Stimulated activated CD8-positive, alpha-beta memory T cell treated with anti-CD3 and anti-CD28 coated beads, Interleukin-2, amount 100 ng/mL, for 48 hours (primary cell): Measurements from ENCODE around the gene P2RX5.

ENCODE experiments used
- DNase-seq, 2 donors: peaks; one replicate each; pipeline ENCODE4 v3.0.0-alpha.2; 2020; ENCODE audit warnings: low read depth in 2 of 2

The P2RX5 gene

DNA sequence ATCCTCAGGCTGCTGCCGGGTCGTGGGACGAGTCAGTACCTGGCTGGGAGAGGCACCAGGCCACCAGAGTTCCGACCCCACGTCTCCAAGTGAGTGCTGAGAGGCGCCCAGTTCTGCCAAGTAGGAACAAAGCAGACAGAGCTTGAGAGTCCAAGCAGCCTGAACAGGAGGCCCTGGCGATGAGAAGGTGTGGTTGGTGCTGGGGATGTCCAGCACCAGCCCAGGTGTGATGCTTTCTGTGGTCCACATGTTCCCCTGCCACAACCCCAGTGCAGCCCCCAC is 38.4 kb downstream of the P2RX5 start:
- no peak for DNase-seq

DNA sequence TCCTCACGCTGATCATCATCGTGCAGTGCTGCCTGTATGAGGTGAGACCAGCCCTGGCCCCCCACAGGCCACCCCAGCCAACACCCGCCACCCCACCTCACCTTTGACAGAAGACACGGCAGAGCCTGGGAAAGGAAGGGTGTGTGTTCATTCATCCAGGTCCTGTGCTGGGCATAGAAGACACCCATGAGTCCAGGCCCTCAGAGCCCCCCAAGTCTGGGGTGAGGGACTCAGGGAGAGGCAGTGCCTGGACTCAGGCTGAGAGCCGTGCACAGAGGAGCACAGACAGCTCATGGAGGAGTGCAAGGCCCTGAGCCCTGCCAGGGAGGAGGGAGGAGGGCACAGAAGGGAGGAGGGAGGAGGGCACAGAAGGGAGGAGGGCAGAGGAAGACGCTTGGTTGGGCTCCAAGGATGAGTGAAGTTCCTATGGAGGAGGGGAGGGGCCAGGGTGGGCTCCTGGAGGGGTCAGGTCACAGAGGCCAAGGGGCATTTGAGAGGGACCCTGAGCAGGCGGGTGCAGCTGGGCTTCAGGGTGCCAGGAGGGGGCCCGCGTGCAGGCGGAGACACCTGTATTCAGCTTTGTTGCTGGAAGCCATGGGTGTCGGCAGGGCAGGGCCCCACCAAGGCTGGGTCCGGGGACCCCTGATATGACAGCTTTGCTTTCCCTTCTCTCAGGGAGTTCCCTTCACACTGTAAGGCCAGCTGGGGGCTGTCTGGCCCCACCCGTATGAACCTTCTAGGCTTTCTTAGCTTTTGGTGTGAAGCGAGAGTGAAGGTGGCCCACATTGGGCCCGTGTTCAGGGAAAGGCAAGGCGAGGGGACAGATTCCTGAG is 39.0 kb downstream of the P2RX5 start:
- no peak for DNase-seq

DNA sequence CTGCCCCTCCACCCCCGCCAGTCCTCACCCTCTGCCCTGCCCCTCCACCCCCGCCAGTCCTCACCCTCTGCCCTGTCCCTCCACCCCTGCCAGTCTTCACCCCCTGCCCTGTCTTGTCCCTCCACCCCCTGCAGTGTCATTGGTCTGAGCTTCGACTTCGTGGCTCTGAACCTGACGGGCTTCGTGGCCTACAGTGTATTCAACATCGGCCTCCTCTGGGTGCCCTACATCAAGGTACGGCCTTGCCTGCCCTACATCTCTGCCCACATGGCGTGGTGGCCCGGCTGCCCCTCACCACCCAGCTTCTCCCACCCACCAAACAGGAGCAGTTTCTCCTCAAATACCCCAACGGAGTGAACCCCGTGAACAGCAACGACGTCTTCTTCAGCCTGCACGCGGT is 39.6 kb downstream of the P2RX5 start:
- no peak for DNase-seq

DNA sequence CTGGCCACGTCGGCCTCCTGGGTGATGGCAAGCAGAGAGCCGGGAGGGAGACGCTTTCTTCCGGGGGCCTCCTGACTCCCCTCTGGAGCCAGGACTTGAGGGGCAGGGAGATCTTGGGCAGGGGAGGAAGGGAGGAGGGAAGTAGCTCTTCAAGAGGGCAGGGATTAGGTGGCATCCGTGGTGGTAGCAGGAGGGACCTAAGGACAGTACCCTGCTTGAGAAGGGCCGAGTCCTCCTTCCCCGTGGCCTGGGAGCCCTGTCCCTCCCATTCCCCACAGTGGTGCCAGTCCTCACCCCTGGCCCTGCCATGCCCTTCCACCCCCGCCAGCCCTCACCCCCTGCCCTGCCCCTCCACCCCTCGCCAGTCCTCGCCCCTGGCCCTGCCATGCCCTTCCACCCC is 40.2 kb downstream of the P2RX5 start:
- no peak for DNase-seq

DNA sequence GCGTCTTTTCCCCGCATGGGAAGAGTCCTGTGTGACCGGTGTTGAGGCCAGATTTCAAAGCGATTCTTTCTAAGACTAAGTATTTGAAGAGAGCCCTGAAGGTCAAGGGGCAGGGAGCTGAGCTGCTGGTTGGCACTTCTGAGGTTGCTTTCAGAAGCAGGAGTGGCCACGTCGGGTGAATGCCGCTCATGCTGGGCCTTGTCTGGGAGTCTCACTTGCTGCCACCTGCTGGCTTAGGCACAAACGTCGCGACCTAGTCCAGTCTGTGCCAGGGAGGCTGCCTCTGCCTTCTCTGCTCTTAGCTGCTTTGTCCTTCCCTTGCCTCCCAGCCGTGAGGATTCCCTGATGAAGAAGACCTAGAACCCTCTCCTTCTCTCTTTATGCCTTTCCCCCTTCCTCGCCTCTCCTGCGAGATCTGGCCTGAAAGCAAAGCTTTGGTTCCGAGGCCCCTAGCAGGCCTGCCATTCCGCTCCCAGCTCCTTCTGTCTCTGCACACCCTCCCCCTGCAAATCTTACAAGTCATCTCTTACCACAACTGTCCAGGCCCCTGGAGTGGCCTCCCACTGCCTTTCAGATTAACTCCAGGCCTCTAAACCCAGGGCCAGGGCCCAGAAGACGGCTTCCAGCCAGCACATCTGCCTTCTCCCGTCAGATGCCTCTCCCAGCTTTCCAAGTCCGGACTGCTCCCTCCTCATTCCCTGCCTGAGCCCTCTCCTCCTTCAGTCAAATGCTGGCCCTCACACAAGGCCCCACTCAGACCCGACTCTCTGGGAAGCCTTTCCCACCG is 48.0 kb downstream of the P2RX5 start:
- peak in 1 of 2 donors; percentile 32 for DNase-seq

DNA sequence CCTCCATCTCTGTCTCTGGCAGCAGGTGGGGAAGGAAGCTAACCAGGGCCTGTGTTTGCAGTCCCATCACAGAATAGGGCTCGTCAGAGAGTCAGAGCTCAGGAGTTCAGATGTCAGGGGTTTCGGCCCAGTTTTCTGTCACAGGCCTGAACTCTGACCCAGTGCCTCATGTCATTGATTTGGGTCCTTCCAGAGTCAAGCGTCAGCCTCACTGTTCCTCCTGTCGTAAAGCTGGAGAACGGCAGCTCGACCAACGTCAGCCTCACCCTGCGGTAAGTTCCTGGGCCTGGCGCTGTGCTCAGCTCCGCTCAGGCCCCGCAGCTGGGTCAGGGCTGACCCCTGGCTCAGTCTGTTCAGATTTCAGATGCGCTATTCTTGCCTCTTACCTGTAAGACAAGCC is 48.7 kb downstream of the P2RX5 start:
- DNase-seq = no peak

DNA sequence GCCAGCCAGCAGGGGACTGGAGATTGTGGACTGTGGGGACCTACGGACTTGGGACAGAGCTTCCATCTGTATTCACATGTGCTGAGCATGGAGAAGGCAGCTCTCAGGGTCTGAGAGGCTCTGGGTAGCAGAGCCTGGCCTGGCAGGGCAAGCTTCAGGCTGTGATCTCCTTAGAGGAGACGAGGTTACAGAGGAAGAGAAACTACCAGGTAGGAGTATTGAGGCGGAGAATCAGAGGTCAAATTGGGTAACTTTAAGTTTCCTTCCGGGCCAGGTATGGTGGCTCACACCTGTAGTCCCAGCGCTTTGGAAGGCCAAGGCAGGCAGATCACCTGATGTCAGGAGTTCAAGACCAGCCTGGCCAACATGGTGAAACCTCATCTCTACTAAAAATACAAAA is 50.6 kb downstream of the P2RX5 start:
- no peak for DNase-seq

DNA sequence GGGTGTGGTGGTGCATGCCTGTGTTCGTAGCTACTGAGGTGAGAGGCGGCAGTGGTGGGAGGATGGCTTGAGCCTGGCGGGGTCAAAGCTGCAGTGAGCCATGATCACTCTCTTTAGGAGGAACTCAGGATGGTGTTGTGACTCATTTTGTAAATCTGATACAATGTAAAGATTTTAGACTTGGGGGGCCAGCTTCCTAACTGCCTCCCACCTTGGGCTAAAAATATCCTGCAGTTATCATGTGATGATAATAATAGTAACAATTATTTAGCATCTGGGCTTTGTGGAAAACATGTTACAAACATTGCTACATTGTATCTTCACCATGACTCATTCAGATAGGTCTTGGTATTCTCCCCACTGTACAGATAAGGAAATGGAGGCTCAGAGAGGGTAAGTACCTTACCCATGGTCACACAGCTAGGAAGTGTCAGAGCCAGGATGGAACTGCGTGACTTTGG is 52.0 kb downstream of the P2RX5 start:
- peak in 1 of 2 donors; percentile 44 for DNase-seq

DNA sequence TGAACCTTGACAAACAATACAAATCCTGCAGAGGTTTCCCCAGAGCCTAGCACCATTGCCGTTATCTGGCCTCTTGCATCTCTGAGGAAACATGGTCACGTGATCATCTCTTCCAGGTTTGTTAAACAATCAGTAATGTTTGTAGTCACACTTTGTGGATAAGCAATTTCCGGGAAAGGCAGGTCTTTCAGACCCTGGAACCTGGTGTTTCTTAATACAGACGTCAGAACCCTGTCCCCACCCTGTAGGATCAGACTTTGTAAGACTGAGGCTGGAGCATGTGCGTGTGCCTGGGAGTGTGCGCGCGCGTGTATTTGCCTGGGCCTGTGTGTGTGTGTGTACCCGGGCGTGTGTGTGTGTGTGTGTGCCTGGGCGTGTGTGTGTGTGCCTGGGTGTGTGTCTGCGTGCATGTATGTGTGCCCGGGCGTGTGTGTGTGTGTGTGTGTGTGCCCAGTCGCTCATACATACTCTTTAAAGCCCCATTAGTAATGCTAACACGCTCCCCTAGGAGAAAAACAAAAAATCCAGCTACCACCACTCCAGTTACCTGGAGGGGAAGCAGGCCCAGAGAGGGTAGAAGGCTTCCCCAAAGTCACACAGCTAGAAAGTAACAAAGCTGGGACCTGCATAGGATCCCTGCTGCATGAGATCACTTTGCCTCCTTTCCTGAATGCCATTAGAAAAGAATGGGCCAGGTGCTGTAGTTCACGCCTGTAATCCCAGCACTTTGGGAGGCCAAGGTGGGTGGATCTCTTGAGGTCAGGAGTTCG is 54.1 kb downstream of the P2RX5 start:
- DNase-seq = no peak

DNA sequence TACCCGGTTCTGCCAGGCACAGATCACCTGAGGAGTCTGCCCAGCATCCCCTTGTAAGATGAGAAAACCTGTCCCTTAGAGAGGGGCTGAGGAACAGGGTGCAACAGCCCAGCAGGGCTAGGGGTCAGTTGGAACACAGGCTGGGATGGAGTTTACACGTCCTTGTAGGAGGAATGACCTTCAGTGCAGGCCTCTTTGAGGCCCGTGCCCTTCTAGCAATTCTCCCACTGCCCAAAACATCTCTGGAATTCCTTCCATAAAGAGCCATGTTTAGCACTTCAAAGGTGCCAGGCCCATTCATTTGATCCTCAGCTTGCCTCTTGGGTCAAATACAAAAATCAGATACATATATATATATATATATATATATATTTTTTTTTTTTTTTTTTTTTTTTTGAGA is 54.9 kb downstream of the P2RX5 start:
- DNase-seq = no peak

DNA sequence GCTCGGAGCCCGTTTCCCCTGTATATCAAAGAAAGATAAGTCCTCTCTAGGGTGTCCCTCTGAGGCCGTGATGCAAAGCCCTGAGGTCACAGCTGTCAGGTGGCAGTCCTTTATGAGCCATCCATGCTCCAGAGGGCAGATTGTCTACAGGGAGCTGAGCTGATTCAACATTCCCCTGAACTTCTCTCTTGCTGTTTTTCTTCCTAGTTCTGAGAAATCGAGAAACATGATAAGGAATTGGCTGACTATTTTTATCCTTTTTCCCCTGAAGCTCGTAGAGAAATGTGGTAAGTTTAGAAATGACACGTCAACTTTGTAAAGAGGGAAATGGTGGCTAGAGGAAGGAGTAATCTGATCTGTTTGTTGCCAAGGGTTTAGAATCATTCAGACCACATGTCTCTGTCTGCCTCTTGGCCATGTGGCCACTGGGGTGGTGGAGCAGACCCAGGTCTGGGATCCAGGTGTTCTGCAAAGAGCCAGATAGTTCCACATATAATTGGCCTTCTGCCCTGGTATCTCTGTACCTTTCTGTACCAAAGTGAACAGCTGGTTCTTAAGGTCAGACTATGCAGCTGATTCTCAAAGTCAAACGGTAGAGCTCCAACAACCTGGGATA is 55.9 kb downstream of the P2RX5 start:
- peak; percentile 24 to 49 for DNase-seq

DNA sequence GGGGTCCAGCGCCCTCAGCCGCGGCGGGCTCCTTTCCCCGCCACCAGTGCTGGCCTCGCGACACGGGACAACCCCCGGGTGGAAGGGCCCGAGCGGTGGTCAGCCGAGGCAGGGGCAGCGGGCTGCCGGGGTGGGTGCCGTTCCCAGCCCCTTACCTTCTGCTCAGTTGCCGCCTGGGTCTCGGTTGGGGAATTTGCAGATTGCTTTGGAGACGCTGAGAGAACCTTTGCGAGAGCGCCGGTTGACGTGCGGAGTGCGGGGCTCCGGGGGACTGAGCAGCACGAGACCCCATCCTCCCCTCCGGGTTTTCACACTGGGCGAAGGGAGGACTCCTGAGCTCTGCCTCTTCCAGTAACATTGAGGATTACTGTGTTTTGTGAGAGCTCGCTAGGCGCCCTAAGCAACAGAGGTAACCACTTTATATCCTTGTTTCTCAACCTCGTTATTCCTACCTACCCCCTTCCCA is 59.0 kb downstream of the P2RX5 start:
- no peak for DNase-seq

DNA sequence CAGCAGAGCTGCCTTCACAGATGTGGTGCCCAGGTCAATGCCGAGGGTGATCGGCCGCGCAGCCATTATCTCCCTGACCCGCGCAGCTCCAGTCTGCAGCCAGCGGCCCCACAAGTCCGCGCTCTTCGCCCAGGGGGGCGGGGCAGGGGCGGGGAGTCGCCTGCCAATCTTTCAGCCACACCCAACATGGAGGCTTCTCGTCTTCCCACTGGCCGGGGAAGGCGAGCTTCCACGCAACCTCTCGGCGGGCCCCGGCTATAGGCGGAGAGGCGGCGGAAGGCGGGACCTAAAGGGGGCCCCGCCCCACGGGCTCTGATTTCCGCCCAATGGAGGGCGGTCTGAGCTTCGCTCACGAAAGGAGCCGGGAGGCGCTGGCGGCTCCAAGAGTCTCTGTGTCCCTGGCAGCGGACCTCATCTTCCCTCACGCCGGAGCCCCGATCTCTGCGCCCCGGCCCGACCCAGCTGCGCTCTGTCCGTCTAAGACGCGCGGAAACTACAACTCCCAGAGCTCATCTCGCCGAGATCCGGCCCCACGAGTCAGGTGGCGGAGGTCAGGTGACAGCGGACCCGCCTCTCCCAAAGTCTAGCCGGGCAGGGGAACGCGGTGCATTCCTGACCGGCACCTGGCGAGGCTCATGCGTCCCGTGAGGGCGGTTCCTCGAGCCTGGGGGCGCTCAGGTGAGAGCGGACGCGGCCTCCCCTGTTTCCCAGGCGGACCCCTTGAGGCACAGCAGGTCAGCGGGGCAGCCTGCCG is 59.6 kb downstream of the P2RX5 start, which contains the start of the genes CTNS and SHPK:
TSS of gene CTNS (plus strand) at position 607 of the 754 bp plus-strand sequence. CDS start 3,447 bp downstream, outside the sequence.
TSS of gene SHPK (minus strand) at position 97 of the 754 bp plus-strand sequence. CDS start at position 66, 31 bp downstream.
- DNase-seq = peak; percentile 93

DNA sequence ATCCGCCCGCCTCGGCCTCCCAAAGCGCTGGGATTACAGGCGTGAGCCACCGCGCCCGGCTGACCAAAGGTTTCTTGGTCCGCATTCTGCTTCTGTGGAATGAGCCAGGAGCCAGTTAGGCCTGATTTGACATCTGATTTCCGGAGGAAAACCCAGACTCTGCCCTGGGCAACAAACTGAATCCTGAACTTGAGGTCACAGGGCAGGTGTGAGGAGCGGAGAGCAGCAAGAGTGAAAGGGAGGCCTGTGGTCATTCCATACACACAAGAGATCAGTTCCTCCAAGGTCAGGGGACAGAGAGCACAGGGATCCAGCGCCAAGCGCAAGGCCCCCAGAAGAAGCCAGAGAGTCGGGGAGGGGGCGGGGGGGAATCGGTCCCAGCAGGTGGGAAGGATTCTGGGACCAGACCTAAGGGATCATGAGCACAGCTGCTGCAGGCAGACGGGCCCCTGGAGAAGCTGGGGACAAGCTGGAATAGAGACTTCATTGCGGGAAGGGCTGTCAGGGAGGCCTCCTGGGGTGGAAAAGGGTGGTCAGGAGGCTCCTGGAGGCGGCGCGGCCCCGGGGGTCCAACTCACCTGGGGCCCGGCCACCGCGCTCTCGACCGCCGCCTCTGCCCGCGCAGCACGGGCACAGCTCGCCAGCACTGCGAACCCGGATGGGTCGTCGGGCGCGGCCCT is 60.3 kb downstream of the P2RX5 start:
- no peak for DNase-seq

DNA sequence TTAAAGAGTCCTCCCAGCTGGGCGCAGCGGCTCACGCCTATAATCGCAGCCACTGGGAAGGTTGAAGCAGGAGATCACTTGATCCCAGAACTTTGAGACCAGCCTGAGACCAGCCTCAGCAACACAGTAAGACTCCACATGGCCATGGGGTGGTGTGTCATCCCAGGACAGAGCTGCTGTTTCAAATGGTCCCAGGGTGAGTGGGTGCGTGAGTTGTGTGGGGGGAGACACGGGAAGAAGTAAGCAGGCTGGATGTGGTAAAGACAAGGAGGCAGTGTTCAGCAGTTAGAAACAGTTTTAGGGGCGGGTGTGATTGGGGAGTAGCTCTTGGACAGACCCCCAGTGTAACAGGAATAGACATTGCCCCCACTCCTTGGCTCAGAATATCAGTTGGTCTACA is 63.7 kb downstream of the P2RX5 start:
- no peak for DNase-seq

DNA sequence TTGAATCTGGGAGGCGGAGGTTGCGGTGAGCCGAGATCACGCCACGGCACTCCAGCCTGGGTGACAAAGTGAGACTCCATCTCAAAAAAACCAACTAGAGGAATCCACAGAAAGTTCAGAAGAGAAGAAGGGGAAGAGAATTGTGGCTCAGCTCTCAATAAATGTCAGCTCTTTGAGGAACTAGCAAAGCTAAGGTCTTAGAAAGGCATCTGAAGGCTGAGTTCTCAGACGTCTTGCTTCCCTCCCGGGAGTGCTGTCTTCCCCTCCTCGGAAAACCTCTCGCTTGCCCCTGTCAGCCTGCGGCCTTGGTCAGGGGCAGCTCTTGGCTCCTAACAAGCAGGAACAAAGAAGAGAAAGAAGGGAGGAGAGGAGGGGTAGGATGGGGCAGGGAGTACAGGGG is 65.2 kb downstream of the P2RX5 start:
- DNase-seq = no peak

DNA sequence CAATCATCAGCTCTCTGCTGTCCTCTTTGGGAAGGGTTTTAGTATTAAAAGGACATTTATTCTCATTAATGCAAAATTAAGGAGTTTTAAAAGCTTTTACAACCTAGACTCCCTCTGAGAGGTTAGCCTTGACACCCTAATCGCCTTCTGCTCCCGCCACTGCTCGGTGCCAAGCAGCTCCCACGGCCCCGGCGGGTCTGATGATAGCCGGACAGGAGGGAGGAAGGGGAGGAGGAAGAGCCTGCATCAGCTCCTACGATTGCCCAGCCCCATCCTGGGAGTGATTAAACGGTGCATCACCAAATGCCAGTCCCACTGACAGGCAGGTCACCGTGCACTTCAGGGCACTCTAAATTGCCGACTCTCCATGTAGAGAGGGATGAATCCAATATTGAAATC is 68.2 kb downstream of the P2RX5 start:
- DNase-seq = no peak

DNA sequence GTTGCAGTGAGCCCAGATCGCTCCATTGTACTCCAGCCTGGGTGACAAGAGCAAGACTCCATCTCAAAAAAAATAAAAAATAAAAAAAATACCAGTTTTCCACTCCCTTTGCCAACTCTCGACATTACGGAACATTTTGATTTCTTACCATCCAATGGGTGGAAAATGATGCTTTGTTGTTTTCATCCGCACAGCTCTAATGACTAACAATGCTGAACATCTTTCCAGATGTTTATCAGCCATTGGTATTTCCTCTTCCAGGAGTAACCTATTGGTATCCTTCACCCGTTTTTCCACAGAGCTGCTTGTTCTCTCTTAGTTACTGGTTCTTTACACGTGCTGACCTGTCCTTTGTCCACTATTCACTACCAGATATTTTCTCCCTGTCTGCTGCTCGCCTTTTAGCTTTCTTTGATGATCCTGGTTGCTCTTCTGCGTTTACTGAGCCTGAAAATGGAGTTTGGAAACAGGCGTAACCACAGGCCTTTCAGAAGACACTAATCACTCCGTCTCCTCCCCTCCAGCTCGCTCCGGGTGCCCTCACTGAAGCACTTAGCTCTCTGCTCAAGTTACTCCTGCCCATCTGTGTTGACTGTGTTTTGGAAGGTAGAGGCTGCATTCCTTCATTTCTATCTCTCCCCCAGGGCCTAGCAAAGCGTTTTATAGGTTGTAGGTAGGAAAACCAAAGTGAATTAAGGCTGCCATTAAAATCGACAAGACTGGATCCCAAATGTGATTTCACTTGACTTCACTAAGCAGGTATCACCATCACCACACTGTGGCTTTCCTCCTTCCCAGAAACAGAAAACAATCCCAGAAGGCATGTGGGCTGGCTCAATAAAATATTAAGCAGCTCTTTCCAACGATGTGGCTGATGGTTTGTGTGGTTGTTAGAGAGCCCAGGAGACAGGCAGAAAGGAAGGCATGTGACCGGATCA is 68.9 kb downstream of the P2RX5 start:
- no peak for DNase-seq
